DOHH2 (cell line): ENCODE results near the gene PLEKHG7.

Experiments
- EZH2phosphoT487 ChIP-seq: fragments of 200-600 bp; sonication (generic); IDR thresholded peaks from 2 replicates; pipeline ENCODE4 v1.6.1; 2017; ENCODE audit warnings: borderline replicate concordance, mild to moderate bottlenecking, antibody characterized with exemption, low read length, moderate library complexity, mixed read lengths
- TF ChIP-seq, protein P1 (sequence below): fragments of 200-600 bp; sonication (generic); IDR thresholded peaks from one replicate; pipeline ENCODE4 v1.5.1; 2014; ENCODE audit warnings: antibody characterized with exemption, mild to moderate bottlenecking, low read depth, low read length; ENCODE audit not compliant: poor library complexity, severe bottlenecking

DNA sequence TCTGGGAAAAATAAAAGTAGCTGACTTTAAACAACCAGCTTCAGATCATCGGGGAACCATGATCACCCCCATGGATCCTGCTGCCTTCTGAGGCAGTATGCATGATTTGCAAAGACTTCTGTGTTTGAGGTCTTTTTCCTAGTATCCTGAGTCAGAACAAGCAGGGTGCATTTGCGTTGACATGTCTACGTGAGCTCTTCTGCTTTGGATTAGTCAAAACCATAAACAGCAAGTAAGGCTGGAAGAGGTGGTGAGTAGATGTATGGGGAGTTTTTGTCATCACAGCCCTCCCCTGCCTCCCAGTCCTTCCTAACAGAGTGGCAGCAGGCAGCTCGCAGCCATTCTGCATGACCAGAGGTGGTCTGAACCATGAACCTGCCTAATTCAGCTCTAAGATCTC lies 24.1 kb downstream of the PLEKHG7 start:
- TF ChIP-seq, protein P1, sequence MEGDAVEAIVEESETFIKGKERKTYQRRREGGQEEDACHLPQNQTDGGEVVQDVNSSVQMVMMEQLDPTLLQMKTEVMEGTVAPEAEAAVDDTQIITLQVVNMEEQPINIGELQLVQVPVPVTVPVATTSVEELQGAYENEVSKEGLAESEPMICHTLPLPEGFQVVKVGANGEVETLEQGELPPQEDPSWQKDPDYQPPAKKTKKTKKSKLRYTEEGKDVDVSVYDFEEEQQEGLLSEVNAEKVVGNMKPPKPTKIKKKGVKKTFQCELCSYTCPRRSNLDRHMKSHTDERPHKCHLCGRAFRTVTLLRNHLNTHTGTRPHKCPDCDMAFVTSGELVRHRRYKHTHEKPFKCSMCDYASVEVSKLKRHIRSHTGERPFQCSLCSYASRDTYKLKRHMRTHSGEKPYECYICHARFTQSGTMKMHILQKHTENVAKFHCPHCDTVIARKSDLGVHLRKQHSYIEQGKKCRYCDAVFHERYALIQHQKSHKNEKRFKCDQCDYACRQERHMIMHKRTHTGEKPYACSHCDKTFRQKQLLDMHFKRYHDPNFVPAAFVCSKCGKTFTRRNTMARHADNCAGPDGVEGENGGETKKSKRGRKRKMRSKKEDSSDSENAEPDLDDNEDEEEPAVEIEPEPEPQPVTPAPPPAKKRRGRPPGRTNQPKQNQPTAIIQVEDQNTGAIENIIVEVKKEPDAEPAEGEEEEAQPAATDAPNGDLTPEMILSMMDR = no peak
- TF ChIP-seq EZH2phosphoT487 = no peak
